Islet of Langerhans (tissue), 1 donor: ENCODE measurements around the gene RAPGEF1.

ENCODE experiments used
- FAIRE-seq: peaks from one replicate; lab custom pipeline; 2011; peaks lifted over from hg19 to GRCh38; lab: Jason Lieb, UNC

The RAPGEF1 gene

GRCh38 chr9:131645078-131645776 lies 94.6 kb downstream of the RAPGEF1 start:
- no peak for FAIRE-seq

GRCh38 chr9:131642496-131643083 lies 97.3 kb downstream of the RAPGEF1 start:
- FAIRE-seq, result no peak

DNA sequence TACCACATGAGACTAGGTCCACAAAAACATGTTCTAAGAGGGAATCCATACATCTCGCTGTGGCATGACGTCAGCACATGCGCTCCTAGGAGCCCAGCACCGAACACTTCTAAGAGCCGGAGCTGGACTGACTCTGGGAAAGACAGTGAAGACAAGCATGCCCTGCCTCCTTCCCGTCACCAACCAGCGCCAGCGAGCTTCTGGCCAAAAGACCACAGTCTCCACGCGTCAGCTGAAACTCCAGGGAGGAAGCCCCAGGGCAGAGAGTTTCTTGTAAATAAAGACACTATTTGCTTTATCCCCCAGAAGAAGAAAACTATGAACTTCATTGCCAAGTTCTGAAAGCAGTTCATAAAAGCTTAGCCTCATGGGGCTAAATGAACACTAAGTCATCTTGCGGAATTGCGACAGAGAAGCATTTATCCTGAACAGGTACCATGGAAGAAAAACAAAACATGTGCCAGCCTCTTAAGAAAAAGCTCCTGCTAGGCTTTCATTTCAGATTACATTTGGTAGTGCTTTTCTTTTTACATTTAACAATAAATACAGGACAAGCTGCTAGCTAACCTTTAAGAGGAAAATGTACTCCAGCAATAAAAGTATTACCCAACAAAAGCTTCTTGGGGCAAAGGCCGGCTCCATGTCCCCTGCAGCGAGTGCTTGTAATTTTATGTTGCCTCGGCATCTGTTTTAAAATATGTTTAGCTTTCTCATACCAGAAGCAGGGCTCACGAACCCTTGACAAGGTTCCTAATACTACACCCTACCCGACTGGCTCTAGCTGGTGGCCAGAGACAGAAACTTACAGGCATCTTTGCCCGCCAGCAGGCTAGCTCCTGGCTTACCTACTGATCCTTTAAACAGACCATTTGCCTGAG lies 98.0 kb downstream of the RAPGEF1 start:
- FAIRE-seq, result no peak

GRCh38 chr9:131640438-131641137 lies 99.3 kb downstream of the RAPGEF1 start:
- no peak for FAIRE-seq

DNA sequence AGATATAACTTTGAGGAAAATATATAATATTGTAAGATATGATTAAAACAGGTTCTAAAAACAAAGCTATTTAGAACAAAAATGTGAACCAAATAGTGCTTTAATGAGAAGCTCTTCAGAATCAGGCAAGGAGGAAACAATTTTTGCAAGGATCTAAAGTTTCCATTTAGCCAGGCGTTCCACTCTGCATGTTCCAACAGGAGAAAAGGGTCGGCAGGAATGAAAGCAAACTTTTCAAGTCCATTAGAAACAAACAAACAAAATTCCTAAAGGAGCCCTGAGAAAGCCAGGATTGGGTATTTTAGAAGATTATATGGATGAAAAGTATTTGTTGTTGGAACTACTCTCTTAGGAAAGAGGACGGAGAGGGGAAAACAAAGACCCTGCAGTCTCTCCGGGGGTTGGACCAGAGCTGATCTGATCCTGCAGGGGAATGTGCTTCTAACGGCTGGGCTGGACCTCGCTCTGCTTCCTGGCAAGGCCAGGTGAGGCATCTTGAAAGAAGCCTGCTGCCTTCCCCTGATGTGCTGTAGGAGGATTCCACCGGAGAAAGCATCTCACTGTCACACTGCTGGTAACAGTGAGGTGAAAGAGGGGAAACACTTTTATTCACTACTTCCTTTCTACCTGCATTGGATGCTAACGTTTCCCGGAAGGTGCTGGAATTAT lies 100.0 kb downstream of the RAPGEF1 start:
- no peak for FAIRE-seq

DNA sequence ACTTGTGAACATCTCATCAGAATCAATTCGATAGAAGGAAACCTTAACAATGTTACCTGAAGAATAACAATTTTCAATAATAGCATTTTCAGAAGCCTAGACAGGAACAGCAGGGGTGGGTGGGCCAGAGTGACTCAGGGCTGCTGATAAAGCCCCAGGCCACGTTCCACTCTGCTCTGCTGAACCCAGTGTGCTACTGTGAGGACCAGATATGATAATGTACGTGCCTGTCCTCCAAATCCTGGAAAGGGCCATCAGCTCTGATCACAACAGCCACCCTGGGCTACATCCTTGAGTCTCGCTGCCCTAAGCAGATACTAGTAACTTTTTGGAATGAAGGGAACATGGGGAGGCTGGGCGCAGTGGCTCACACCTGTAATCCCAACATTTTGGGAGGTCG lies 103.3 kb downstream of the RAPGEF1 start:
- no peak for FAIRE-seq

DNA sequence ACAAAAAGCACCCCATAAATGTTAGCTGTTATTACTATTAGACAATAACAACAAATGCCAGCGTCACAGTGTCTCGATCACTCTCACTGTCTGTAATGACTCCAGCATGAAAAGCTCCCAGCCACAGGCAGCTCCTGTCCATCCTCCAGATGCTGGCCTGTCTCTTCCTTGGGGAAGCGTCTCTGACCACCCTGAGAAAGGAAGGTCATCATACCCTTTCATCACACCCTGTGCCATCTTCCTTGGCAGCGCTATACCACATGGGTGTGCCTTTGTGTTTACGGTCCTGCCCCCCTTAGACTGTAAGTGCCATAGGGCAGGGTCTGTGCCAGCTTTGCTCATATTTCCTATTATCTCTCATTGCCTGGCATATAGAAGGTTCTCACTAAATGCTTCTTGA lies 104.0 kb downstream of the RAPGEF1 start:
- FAIRE-seq, result no peak

- FAIRE-seq, result no peak
Observed at GRCh38 chr9:131635285-131635684, 104.6 kb downstream of the RAPGEF1 start.

- no peak for FAIRE-seq
Observed at GRCh38 chr9:131633491-131634031, 106.3 kb downstream of the RAPGEF1 start.

GRCh38 chr9:131631306-131631705 lies 108.6 kb downstream of the RAPGEF1 start:
- no peak for FAIRE-seq

GRCh38 chr9:131630205-131630831 lies 109.6 kb downstream of the RAPGEF1 start:
- no peak for FAIRE-seq

DNA sequence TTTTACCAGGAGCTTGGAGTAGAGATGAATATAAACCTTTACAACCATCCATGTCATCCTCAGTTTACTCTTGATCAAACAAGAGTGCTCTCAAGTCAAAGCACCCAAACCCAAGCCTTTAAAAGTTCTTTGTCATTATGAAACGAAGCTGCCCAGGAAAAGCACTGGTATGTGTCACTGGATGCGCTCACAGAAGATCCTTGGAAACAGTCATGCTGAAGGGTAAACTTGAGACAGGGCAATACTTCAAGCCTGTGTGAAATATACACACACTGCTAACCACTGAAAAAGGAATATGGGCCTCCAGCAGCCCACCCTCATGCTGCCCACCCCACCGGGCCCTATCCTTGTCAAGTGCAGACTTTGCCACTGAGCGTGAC lies 110.1 kb downstream of the RAPGEF1 start:
- no peak for FAIRE-seq

DNA sequence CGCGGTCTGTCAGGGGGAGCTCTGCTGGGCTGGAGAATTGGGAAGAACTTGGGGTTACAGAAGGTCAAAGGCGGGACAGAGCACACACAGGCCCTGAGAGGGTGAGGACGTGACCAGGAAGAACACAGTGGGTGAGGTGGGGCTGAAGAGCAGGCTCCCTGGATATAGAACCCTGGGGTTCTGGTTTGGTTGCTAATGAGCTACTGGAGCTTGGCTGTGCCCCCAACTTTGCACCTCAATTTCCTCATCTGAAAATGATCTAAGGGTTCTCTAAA lies 110.7 kb downstream of the RAPGEF1 start:
- FAIRE-seq, result no peak

DNA sequence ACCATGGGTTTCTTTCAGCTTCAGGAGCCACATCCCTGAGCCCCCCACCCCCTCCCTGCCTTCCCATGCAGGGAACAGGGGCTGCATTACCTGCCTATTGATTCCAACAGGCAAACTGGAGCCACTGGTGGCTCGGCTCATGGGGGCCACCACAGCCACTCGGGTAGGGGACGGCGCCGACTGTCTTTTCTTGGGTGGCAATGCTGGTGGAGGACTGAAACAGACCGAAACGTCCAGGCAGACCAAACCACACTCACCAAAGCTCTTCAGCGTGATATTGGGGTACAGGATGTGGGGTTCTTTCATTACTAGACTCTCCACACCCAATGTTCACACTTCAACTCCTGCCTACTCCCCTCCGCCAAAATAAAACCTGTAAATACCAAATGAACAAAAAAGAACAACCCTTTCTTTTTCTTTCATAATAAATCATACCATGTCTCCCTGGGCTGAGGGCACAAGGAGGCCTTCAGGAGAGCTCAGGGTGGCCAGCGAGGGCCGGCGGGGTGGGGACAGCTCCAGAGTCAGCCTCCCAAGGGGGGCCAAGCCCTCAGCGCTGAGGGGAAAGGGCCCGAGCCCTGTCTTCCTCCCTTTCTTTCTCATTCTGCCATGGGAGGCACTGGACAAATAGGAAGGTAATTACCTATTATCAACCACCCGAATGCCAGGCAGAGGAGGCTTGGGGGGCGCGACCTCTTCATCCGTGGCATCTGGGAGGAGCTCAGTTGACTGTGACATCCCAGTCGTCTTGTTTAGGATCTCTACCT lies 111.2 kb downstream of the RAPGEF1 start:
- no peak for FAIRE-seq

DNA sequence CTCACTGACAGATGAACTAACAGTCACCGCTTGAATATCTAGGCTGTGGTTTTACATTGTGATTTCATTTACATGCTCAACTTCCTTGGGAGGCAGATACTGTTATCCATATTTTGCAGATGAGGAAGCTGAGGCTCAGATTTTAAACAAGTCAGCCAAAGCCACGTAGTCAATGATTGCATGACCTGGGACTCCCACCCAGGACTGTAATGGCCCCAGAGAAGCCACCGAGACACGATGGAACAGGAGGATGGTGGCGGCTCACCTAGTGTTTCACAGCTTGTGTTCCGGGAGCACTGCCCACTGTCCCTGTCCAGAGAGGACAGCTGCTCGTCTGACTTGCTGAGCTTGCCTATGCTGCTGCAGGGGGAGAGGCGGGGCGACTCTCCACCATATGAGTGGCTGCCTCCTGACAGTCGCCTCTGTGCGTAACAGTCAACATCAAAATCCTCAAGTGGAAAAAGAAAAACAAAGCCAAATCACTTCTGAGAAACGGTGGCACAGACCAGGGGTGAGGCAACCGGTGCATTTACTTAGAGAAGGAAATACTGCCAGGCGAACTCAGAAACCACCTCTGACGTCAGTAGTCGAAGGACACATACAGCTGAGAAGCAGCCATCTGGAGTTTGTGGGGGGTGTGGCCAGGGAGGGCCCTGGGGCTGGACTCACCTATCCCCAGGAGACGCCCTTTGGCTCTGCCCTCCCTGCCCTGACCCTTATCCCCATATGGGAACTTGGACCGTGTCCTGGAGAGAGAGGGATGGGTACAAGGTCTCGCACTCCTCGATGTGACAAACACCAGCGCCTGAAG lies 112.0 kb downstream of the RAPGEF1 start:
- FAIRE-seq, result peak; percentile 21

DNA sequence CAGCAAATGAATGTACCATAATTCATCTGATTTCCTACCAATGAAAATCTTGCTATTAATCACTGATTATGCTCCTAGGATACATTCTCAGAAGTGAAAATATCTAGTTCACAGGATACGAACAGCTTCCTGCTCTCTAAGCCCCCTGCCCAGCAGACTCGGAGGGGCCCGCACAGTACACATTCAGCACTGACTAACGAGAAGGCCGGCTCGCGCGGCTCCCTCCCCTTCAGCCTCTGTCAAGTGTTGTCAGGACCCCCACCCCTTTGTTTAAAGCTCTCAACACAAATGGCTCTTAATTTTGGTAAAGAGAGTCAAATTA lies 112.6 kb downstream of the RAPGEF1 start:
- FAIRE-seq, result no peak

- no peak for FAIRE-seq
Observed at GRCh38 chr9:131625790-131626670, 113.8 kb downstream of the RAPGEF1 start.

DNA sequence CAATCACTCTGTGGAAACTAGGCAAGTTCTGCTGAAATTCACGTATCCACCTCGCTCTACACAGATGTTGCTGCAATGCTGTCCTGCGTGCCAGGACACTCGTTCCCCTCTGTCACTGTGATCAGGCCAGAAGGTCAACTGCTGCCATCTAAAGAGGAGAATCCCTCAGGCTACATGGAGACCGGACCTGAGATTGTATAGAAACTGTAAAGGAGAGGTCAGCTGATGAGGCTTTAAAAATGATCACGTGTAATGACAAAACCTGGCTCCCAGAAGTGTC lies 114.4 kb downstream of the RAPGEF1 start:
- no peak for FAIRE-seq
